ENCODE measurements around the gene BCLAF1. TPM values are rescaled to one million over a fixed set of nuclear protein-coding genes. Genes with fewer than 3 reads are reported as not detected.

The BCLAF1 gene, protein sequence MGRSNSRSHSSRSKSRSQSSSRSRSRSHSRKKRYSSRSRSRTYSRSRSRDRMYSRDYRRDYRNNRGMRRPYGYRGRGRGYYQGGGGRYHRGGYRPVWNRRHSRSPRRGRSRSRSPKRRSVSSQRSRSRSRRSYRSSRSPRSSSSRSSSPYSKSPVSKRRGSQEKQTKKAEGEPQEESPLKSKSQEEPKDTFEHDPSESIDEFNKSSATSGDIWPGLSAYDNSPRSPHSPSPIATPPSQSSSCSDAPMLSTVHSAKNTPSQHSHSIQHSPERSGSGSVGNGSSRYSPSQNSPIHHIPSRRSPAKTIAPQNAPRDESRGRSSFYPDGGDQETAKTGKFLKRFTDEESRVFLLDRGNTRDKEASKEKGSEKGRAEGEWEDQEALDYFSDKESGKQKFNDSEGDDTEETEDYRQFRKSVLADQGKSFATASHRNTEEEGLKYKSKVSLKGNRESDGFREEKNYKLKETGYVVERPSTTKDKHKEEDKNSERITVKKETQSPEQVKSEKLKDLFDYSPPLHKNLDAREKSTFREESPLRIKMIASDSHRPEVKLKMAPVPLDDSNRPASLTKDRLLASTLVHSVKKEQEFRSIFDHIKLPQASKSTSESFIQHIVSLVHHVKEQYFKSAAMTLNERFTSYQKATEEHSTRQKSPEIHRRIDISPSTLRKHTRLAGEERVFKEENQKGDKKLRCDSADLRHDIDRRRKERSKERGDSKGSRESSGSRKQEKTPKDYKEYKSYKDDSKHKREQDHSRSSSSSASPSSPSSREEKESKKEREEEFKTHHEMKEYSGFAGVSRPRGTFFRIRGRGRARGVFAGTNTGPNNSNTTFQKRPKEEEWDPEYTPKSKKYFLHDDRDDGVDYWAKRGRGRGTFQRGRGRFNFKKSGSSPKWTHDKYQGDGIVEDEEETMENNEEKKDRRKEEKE
- 96.2 TPM for polyA plus RNA-seq (2013, experiment 1 of 2)
- polyA plus RNA-seq (2013, experiment 2 of 2) = 93.1 TPM

DNA sequence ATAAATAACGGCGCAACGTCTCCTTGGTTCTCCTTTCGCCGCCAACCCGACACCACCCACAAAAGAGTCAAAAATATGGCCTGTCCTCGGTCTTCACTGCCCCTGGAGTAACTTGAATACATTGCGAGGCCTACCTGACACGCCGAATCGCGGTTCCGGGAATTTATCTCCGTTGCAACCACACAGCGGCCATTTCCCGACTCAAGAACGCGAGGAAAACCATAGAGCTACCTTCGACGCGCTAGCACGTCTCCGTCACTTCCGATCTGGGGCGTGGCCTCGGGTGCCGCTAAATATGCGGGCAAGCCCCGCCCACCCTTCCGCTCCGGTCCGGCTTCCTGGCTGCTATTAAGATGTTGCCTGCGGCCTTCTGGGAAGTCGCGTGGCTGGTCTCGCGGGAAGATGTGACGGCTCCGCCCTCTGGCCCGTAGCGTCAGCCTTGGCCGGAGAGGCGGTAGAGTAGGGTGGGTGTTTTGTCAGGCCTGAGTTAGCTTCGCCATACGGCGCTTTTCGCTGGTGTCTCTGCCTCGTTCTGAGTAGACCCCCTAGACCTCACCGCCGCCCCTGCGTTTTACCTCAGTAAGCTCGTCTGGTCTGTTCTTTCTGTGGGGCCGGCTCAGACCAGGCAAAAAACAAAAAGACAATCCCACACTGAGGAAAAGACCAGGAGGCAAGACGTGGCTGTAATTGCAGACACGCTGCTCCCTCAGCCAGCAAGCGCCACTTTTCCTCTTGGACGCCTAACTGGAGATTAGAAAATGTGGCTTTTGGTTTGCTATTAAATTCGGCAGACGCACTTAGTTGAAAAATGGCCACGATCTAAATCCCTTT is at the start of gene BCLAF1:
Gene BCLAF1, minus strand, starts transcription at position 268 of the 831 bp plus-strand sequence. CDS start 9,980 bp downstream, outside the sequence.
- Histone ChIP-seq H2BK120ac (ENCODE audit: low read depth, low read length) (peak within 1 kb of the TSS; percentile 90), H3K27me3 (ENCODE audit: control insufficient read depth in 1 of 2, insufficient read depth in 1 of 2, low read length in 2 of 2) (no peaks in the 10 kb centered on the region), H2BK15ac (ENCODE audit: low read depth, poor library complexity, severe bottlenecking) (peak within 1 kb of the TSS; percentile 45), H3K4ac (ENCODE audit: low read depth in 1 of 2, low read length in 2 of 2) (peak within 1 kb of the TSS; percentile 87 to 100), H3K4me3 (ENCODE audit: insufficient read depth in 1 of 2, low read depth in 1 of 2, low read length in 2 of 2) (peak within 1 kb of the TSS; percentile 83 to 98), H3K79me1 (replicated peaks; ENCODE audit: low read length, poor library complexity, severe bottlenecking) (no peaks in the 10 kb centered on the region), H2AFZ (ENCODE audit: low read depth, low read length) (no peak within 1 kb of the TSS), H3K36me3 (ENCODE audit: control insufficient read depth in 1 of 2, insufficient read depth in 2 of 2, low read depth in 1 of 2, low read length in 2 of 2) (no peaks in the 10 kb centered on the region), H2BK5ac (ENCODE audit: low read depth, low read length, poor library complexity, severe bottlenecking) (peak within 1 kb of the TSS; percentile 94), H3K4me1 (ENCODE audit: control insufficient read depth, insufficient read depth, low read depth, low read length) (peaks cover 9% of the 10 kb centered on the region), H3K4me2 (ENCODE audit: low read length, poor library complexity, severe bottlenecking) (peak within 1 kb of the TSS; percentile 64), H4K8ac (ENCODE audit: low read length) (peak within 1 kb of the TSS; percentile 97), H2AK5ac (ENCODE audit: low read length, severe bottlenecking) (peak within 1 kb of the TSS; percentile 42), H3K23ac (ENCODE audit: low read length in 2 of 2) (peak within 1 kb of the TSS in 1 of 2 experiments; percentile 89), H3K14ac (ENCODE audit: low read length in 2 of 2) (peak within 1 kb of the TSS in 1 of 2 experiments; percentile 31), H4K91ac (ENCODE audit: low read length) (peak within 1 kb of the TSS; percentile 98), H3K18ac (ENCODE audit: low read depth in 1 of 2, low read length in 2 of 2) (peak within 1 kb of the TSS; percentile 95 to 98), H3K9me3 (ENCODE audit: control insufficient read depth, low read length) (no peaks in the 10 kb centered on the region), H2BK12ac (ENCODE audit: low read length in 2 of 2) (peak within 1 kb of the TSS in 1 of 2 experiments; percentile 18), H3K9ac (ENCODE audit: low read length) (peak within 1 kb of the TSS; percentile 100), H3K27ac (ENCODE audit: low read length, poor library complexity, severe bottlenecking) (peak within 1 kb of the TSS; percentile 97)
- 0% methylated on average over 60 of the region's 60 CpGs for WGBS
- DNase-seq = peak; percentile 99

DNA sequence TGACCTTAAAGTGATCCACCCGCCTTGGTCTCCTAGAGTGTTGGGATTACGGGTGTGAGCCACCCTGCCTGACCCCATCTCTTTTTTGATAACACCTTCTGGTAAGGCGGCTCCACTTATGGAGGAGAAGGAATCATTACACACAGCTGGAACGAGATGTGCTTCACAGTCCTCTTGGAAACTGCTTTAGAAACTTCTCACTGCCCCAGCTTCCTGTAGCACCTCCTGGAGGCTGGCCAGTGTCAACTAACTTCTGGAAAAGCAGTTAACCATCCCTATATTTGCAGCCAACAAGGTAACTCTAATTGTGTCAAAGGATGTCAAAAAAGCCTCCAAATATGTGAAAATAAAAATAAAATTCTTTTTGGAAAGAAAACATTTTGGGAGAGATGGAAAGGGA is 48.8 kb upstream of the BCLAF1 start:
- no peaks in the 10 kb centered on the region for H3K4me1 ChIP-seq (ENCODE audit: control insufficient read depth, insufficient read depth, low read depth, low read length)
- H2BK15ac ChIP-seq (ENCODE audit: low read depth, poor library complexity, severe bottlenecking) = no peak overlapping the region
- H3K27ac ChIP-seq (ENCODE audit: low read length, poor library complexity, severe bottlenecking) = no peak overlapping the region
- H3K4me2 ChIP-seq (ENCODE audit: low read length, poor library complexity, severe bottlenecking) = no peak overlapping the region
- H3K9me3 ChIP-seq (ENCODE audit: control insufficient read depth, low read length) = no peaks in the 10 kb centered on the region
- peaks cover 0 to 4% of the 10 kb centered on the region in 2 experiments for H3K27me3 ChIP-seq (ENCODE audit: control insufficient read depth in 1 of 2, insufficient read depth in 1 of 2, low read length in 2 of 2)
- no peak overlapping the region for H2BK5ac ChIP-seq (ENCODE audit: low read depth, low read length, poor library complexity, severe bottlenecking)
- H3K4me3 ChIP-seq (ENCODE audit: insufficient read depth in 1 of 2, low read depth in 1 of 2, low read length in 2 of 2) = no peak overlapping the region
- H3K18ac ChIP-seq (ENCODE audit: low read depth in 1 of 2, low read length in 2 of 2) = no peak overlapping the region
- H2AFZ ChIP-seq (ENCODE audit: low read depth, low read length) = no peak overlapping the region
- H3K36me3 ChIP-seq (ENCODE audit: control insufficient read depth in 1 of 2, insufficient read depth in 2 of 2, low read depth in 1 of 2, low read length in 2 of 2) = no peaks in the 10 kb centered on the region
- no peak overlapping the region for H2AK5ac ChIP-seq (ENCODE audit: low read length, severe bottlenecking)
- 95% methylated on average over 4 of the region's 4 CpGs for WGBS
- no peak overlapping the region for H3K14ac ChIP-seq (ENCODE audit: low read length in 2 of 2)
- no peak for DNase-seq
- no peak overlapping the region for H4K8ac ChIP-seq (ENCODE audit: low read length)
- no peak overlapping the region for H2BK12ac ChIP-seq (ENCODE audit: low read length in 2 of 2)
- no peak overlapping the region for H3K4ac ChIP-seq (ENCODE audit: low read depth in 1 of 2, low read length in 2 of 2)
- no peak overlapping the region for H4K91ac ChIP-seq (ENCODE audit: low read length)
- no peak overlapping the region for H3K23ac ChIP-seq (ENCODE audit: low read length in 2 of 2)
- H3K9ac ChIP-seq (ENCODE audit: low read length) = no peak overlapping the region
- no peak overlapping the region for H2BK120ac ChIP-seq (ENCODE audit: low read depth, low read length)
- no peaks in the 10 kb centered on the region for H3K79me1 ChIP-seq (replicated peaks; ENCODE audit: low read length, poor library complexity, severe bottlenecking)

DNA sequence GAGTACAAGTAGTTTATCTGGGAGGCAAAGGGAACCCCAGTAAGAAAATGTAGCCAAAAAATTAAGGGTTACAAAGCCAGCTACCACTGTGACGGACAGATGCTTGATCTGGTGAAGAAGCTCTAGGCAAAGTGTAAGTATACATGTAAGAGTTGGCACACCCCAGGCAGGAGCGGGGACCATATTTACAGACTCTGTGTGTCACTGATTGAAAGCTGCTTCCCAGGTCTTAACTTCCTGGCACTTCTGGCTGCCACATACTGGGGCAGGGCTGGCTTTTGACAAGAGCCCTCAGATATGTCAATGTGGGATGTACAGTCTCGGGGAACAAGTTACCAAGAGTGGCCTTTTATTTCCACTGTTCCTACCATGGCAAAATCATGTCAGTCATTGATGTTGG is 48.0 kb upstream of the BCLAF1 start:
- no peak overlapping the region for H2BK120ac ChIP-seq (ENCODE audit: low read depth, low read length)
- H2BK5ac ChIP-seq (ENCODE audit: low read depth, low read length, poor library complexity, severe bottlenecking) = no peak overlapping the region
- WGBS = 95% methylated on average over 3 of the region's 3 CpGs
- no peak overlapping the region for H3K14ac ChIP-seq (ENCODE audit: low read length in 2 of 2)
- no peaks in the 10 kb centered on the region for H3K79me1 ChIP-seq (replicated peaks; ENCODE audit: low read length, poor library complexity, severe bottlenecking)
- no peak overlapping the region for H3K18ac ChIP-seq (ENCODE audit: low read depth in 1 of 2, low read length in 2 of 2)
- no peak overlapping the region for H3K4me3 ChIP-seq (ENCODE audit: insufficient read depth in 1 of 2, low read depth in 1 of 2, low read length in 2 of 2)
- H2AK5ac ChIP-seq (ENCODE audit: low read length, severe bottlenecking) = no peak overlapping the region
- no peak overlapping the region for H4K8ac ChIP-seq (ENCODE audit: low read length)
- DNase-seq = no peak
- H3K23ac ChIP-seq (ENCODE audit: low read length in 2 of 2) = no peak overlapping the region
- no peaks in the 10 kb centered on the region for H3K36me3 ChIP-seq (ENCODE audit: control insufficient read depth in 1 of 2, insufficient read depth in 2 of 2, low read depth in 1 of 2, low read length in 2 of 2)
- H3K27me3 ChIP-seq (ENCODE audit: control insufficient read depth in 1 of 2, insufficient read depth in 1 of 2, low read length in 2 of 2) = peaks cover 5 to 7% of the 10 kb centered on the region in 2 experiments
- H3K4me2 ChIP-seq (ENCODE audit: low read length, poor library complexity, severe bottlenecking) = no peak overlapping the region
- H2AFZ ChIP-seq (ENCODE audit: low read depth, low read length) = no peak overlapping the region
- H3K4ac ChIP-seq (ENCODE audit: low read depth in 1 of 2, low read length in 2 of 2) = no peak overlapping the region
- no peak overlapping the region for H2BK12ac ChIP-seq (ENCODE audit: low read length in 2 of 2)
- H3K9me3 ChIP-seq (ENCODE audit: control insufficient read depth, low read length) = no peaks in the 10 kb centered on the region
- H2BK15ac ChIP-seq (ENCODE audit: low read depth, poor library complexity, severe bottlenecking) = no peak overlapping the region
- H4K91ac ChIP-seq (ENCODE audit: low read length) = no peak overlapping the region
- H3K27ac ChIP-seq (ENCODE audit: low read length, poor library complexity, severe bottlenecking) = no peak overlapping the region
- H3K9ac ChIP-seq (ENCODE audit: low read length) = no peak overlapping the region
- H3K4me1 ChIP-seq (ENCODE audit: control insufficient read depth, insufficient read depth, low read depth, low read length) = no peaks in the 10 kb centered on the region

Measured in mesenchymal stem cell (in vitro differentiated cells and primary cell).